HepG2 (cell line): ENCODE measurements around the gene TAF1A. TPM values are rescaled to one million over a fixed set of nuclear protein-coding genes. Genes with fewer than 3 reads are reported as not detected.

Source experiments
- AFF4 ChIP-seq: sonication (generic); formaldehyde crosslinking; IDR thresholded peaks from 2 replicates; pipeline ENCODE4 v1.4.0; 2020; ENCODE audit warnings: missing genetic modification reagents
- ATRX ChIP-seq: sonication (generic); formaldehyde crosslinking; IDR thresholded peaks from 2 replicates; pipeline ENCODE4 v1.4.0; 2020; ENCODE audit warnings: missing genetic modification reagents, borderline replicate concordance
- GRHL1 ChIP-seq: sonication (generic); formaldehyde crosslinking; conservative IDR thresholded peaks from 2 replicates; pipeline ENCODE4 v1.8.0; 2022; ENCODE audit warnings: missing genetic modification reagents
- ISL2 ChIP-seq: sonication (generic); formaldehyde crosslinking; IDR thresholded peaks from 2 replicates; pipeline ENCODE4 v1.5.0; 2020; ENCODE audit warnings: missing genetic modification reagents
- KLF9 ChIP-seq: IDR thresholded peaks from 2 replicates; pipeline ENCODE4 v1.6.1; 2016; ENCODE audit warnings: low read depth
- SALL2 ChIP-seq: sonication (generic); formaldehyde crosslinking; IDR thresholded peaks from 2 replicates; pipeline ENCODE4 v1.8.1; 2023; ENCODE audit warnings: mild to moderate bottlenecking, missing genetic modification reagents, inconsistent platforms
- SMAD3 ChIP-seq: sonication (generic); formaldehyde crosslinking; IDR thresholded peaks from 2 replicates; pipeline ENCODE4 v1.4.0; 2020; ENCODE audit warnings: missing genetic modification reagents
- TCF12 ChIP-seq, 2 experiments: fragments of 450-650 bp in 1 of 2; sonication (generic) in 1 of 2; formaldehyde crosslinking in 1 of 2; IDR thresholded peaks; 2 replicates each; pipeline versions ENCODE4 v1.6.1 to v1.8.0; 2017 to 2022; ENCODE audit warnings: antibody characterized with exemption in 1 of 2, mild to moderate bottlenecking in 1 of 2, missing genetic modification reagents in 1 of 2, moderate library complexity in 1 of 2
- ZBTB26 ChIP-seq: IDR thresholded peaks from 2 replicates; pipeline ENCODE4 v1.6.1; 2016; ENCODE audit warnings: missing compliant biosample characterization, missing genetic modification reagents, borderline replicate concordance
- ZNF318 ChIP-seq: sonication (generic); formaldehyde crosslinking; IDR thresholded peaks from 2 replicates; pipeline ENCODE4 v1.4.0; 2020; ENCODE audit warnings: mild to moderate bottlenecking, missing genetic modification reagents
- ZNF354B ChIP-seq: sonication (generic); formaldehyde crosslinking; IDR thresholded peaks from 2 replicates; pipeline ENCODE4 v1.8.0; 2022; ENCODE audit warnings: mild to moderate bottlenecking, missing genetic modification reagents
- ZNF552 ChIP-seq: sonication (generic); formaldehyde crosslinking; IDR thresholded peaks from 2 replicates; pipeline ENCODE4 v1.9.0; 2022; ENCODE audit warnings: missing genetic modification reagents, mild to moderate bottlenecking, borderline replicate concordance
- polyA plus RNA-seq, 8 experiments: library from polyadenylated mRNA; depleted of rRNA in 3 of 8; stranded (reverse) in 7 of 8; unstranded in 1 of 8; fragments of >200 nt; fragmentation: Illumina TruSeq in 4 of 8; extraction: Trizol in 4 of 8; gene quantifications; 2 replicates each; pipeline versions ENCODE4 v1.2.1 to v1.2.3, GENCODE V29; 2011 to 2016; ENCODE audit warnings: low read depth in 4 of 8, missing spikeins in 1 of 8, mixed read lengths in 1 of 8; ENCODE audit not compliant: insufficient read depth in 1 of 8
- total RNA-seq, 5 experiments: library from RNA; depleted of rRNA; stranded (reverse); fragments of >200 nt; fragmentation: Illumina TruSeq; extraction: Trizol; gene quantifications; 2 replicates each; pipeline ENCODE4 v1.2.3, GENCODE V29; 2016; ENCODE audit warnings: low read depth in 1 of 5

The TAF1A gene
- total and polyA plus RNA-seq, 2 of the 13 experiments (the other 11 are each of a cell fraction or from before 2014, with no cell fraction given) = 3.3 to 10.7 TPM

- no peak for TF ChIP-seq AFF4 (CRISPR knock-in tag)
- TF ChIP-seq TCF12 (IDR thresholded peaks at IDR 0.05) = no peak
- TF ChIP-seq TCF12 (CRISPR knock-in tag; IDR thresholded peaks at IDR 0.05) = 0 out of 2 replicates have a peak, but pooled peaks have one; percentile 66
- no peak; the same call in 1 of the 2 replicates for TF ChIP-seq KLF9 (CRISPR knock-in tag)
- no peak; the same call in 1 of the 2 replicates for TF ChIP-seq ISL2 (CRISPR knock-in tag)
- peak; percentile 70; the same call in 1 of the 2 replicates for TF ChIP-seq SMAD3 (CRISPR knock-in tag)
- no peak for TF ChIP-seq ZNF318 (CRISPR knock-in tag)
- 0 out of 2 replicates have a peak, but pooled peaks have one; percentile 29 for TF ChIP-seq ZNF552 (CRISPR knock-in tag)
- no peak for TF ChIP-seq ATRX (CRISPR knock-in tag)
- no peak for TF ChIP-seq GRHL1 (CRISPR knock-in tag)
- no peak for TF ChIP-seq ZNF354B (CRISPR knock-in tag)
- TF ChIP-seq SALL2 = no peak
- TF ChIP-seq ZBTB26 (CRISPR knock-in tag) = no peak
These were observed at the start of gene TAF1A (continued) for GRCh38 chr1:222589462-222590302.
